Smooth muscle cell (in vitro differentiated cells): Measurements from ENCODE around the gene ARHGAP5. TPM values are rescaled to one million over a fixed set of nuclear protein-coding genes. Genes with fewer than 3 reads are reported as not detected.

Source experiments
- DNase-seq: peaks from one replicate; lab custom pipeline; 2025; ENCODE audit not compliant: unreplicated experiment; lab: John Stamatoyannopoulos, UW
- H2AFZ ChIP-seq: fragments of 200-600 bp; sonication (generic); 2 replicates; pipeline ENCODE4 v1.6.0; 2016; ENCODE audit warnings: antibody characterized with exemption, low read depth, mild to moderate bottlenecking
- H3F3A ChIP-seq: fragments of 200-600 bp; sonication (generic); 2 replicates; pipeline ENCODE4 v1.6.0; 2017; ENCODE audit warnings: antibody characterized with exemption, low read depth
- H3K27ac ChIP-seq: fragments of 200-600 bp; sonication (generic); 2 replicates; pipeline ENCODE4 v1.5.1; 2016; ENCODE audit warnings: low read depth, mild to moderate bottlenecking
- H3K27me3 ChIP-seq: fragments of 200-600 bp; sonication (generic); 2 replicates; pipeline ENCODE4 v1.6.1; 2016; ENCODE audit warnings: low read depth, mild to moderate bottlenecking
- H3K36me3 ChIP-seq: fragments of 200-600 bp; sonication (generic); 2 replicates; pipeline ENCODE4 v1.5.1; 2016; ENCODE audit warnings: low read depth
- H3K4me1 ChIP-seq: fragments of 200-600 bp; sonication (generic); 2 replicates; pipeline ENCODE4 v1.5.1; 2016; ENCODE audit warnings: low read depth
- H3K4me2 ChIP-seq: fragments of 200-600 bp; sonication (generic); 2 replicates; pipeline ENCODE4 v1.6.0; 2016; ENCODE audit warnings: mild to moderate bottlenecking
- H3K4me3 ChIP-seq: fragments of 200-600 bp; sonication (generic); 2 replicates; pipeline ENCODE4 v1.5.1; 2016; ENCODE audit warnings: mild to moderate bottlenecking
- H3K79me2 ChIP-seq: fragments of 200-600 bp; sonication (generic); 2 replicates; pipeline ENCODE4 v1.6.0; 2016; ENCODE audit warnings: low read depth, mild to moderate bottlenecking
- H3K9ac ChIP-seq: fragments of 200-600 bp; sonication (generic); 2 replicates; pipeline ENCODE4 v1.6.0; 2016; ENCODE audit warnings: low read depth
- H3K9me3 ChIP-seq: fragments of 200-600 bp; sonication (generic); replicated peaks from 2 replicates; pipeline ENCODE4 v1.5.1; 2016; ENCODE audit warnings: low read depth
- H4K20me1 ChIP-seq: fragments of 200-600 bp; sonication (generic); 2 replicates; pipeline ENCODE4 v1.6.0; 2016; ENCODE audit warnings: low read depth
- WGBS: methylation state at CpG from one replicate; pipeline ENCODE4 v1.1.7; 2016; ENCODE audit warnings: low lambda C conversion rate; 5-methylcytosine and 5-hydroxymethylcytosine counted together
- polyA plus RNA-seq: library from polyadenylated mRNA; unstranded; fragments of >200 nt; fragmentation: Nextera tagmentation; extraction: Ambion mirVana; gene quantifications from 2 replicates; pipeline ENCODE4 v1.2.1, GENCODE V29; 2016
- total RNA-seq: library from RNA; depleted of rRNA; stranded (reverse); fragments of >200 nt; gene quantifications from 2 replicates; pipeline ENCODE4 v1.2.3, GENCODE V29; 2014
- TF ChIP-seq, protein P1 (sequence below): fragments of 200-600 bp; sonication (generic); IDR thresholded peaks from 2 replicates; pipeline ENCODE4 v1.5.1; 2017; ENCODE audit warnings: borderline replicate concordance, mild to moderate bottlenecking, antibody characterized with exemption; ENCODE audit not compliant: insufficient read depth, poor library complexity, severe bottlenecking

Gene ARHGAP5
- total and polyA plus RNA-seq, 2 experiments from 2014 or later: 24.1 to 217 TPM

DNA sequence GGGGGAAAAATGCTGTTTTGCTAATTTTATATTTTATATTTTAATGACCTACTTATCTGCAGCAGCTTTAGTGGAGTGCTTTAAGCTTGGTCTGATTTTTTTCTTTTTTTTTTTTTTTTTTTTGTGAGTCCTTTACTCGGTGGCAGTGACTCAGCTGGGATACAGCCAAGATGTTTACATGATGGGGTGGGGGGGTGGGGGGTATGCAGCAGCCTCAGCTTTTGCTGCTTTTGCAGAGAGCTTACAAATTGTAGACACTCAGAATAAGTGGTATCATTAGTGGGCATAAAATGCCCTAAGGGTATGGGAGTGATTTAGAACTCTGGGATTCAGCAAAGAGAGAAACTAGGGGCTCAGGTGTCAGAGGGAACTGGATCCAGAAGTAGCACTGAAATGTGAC is 38.2 kb upstream of the ARHGAP5 start:
- Histone ChIP-seq H3K9ac (no peak overlapping the region), H3K27ac (no peak overlapping the region), H3K4me3 (no peak overlapping the region), H3K36me3 (no peaks in the 10 kb centered on the region), H3K4me1 (no peaks in the 10 kb centered on the region), H4K20me1 (no peaks in the 10 kb centered on the region), H3K27me3 (no peaks in the 10 kb centered on the region), H3F3A (no peaks in the 10 kb centered on the region), H3K9me3 (no peaks in the 10 kb centered on the region), H2AFZ (no peak overlapping the region), H3K79me2 (no peaks in the 10 kb centered on the region), H3K4me2 (peak overlapping the region; percentile 67)
- no peak for DNase-seq
- WGBS: 0% methylated on average over 1 of the region's 1 CpG
- TF ChIP-seq, protein P1, sequence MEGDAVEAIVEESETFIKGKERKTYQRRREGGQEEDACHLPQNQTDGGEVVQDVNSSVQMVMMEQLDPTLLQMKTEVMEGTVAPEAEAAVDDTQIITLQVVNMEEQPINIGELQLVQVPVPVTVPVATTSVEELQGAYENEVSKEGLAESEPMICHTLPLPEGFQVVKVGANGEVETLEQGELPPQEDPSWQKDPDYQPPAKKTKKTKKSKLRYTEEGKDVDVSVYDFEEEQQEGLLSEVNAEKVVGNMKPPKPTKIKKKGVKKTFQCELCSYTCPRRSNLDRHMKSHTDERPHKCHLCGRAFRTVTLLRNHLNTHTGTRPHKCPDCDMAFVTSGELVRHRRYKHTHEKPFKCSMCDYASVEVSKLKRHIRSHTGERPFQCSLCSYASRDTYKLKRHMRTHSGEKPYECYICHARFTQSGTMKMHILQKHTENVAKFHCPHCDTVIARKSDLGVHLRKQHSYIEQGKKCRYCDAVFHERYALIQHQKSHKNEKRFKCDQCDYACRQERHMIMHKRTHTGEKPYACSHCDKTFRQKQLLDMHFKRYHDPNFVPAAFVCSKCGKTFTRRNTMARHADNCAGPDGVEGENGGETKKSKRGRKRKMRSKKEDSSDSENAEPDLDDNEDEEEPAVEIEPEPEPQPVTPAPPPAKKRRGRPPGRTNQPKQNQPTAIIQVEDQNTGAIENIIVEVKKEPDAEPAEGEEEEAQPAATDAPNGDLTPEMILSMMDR: no peak

DNA sequence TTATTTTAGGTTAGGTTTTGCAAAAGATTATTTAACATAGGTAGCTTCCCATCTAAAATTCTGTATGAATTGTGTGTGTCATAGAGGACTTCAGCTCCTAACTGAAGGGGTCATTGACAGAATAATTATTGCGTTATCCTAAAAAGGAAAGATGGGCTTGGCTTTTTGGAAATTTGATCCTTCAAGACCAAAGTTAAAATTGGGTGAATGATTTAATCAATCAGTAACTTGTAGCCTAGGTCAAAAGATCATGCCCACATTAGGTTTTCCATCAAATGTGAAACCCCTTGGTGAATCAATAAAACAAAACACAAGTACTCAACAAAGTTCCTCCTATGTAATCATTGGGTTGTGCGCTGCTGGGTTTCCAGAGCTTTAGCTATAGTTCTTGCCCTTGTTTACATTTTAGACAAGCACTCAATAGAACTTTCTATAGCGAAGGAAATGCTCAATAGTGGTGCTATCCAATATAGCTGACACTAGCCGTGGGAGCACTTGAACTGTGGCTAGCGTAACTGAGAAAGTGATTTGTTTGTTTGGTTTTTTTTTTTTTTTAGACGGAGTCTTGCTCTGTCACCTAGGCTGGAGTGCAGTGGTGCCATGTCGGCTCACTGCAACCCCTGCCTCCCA is 37.6 kb upstream of the ARHGAP5 start:
- Histone ChIP-seq H4K20me1 (no peaks in the 10 kb centered on the region), H3F3A (no peaks in the 10 kb centered on the region), H3K4me1 (no peaks in the 10 kb centered on the region), H3K27me3 (no peaks in the 10 kb centered on the region), H3K9ac (no peak overlapping the region), H2AFZ (no peak overlapping the region), H3K79me2 (no peaks in the 10 kb centered on the region), H3K4me2 (no peak overlapping the region), H3K27ac (no peak overlapping the region), H3K36me3 (no peaks in the 10 kb centered on the region), H3K4me3 (no peak overlapping the region), H3K9me3 (no peaks in the 10 kb centered on the region)
- no peak for DNase-seq
- TF ChIP-seq, protein P1: no peak
- WGBS: 85% methylated on average over 7 of the region's 7 CpGs

DNA sequence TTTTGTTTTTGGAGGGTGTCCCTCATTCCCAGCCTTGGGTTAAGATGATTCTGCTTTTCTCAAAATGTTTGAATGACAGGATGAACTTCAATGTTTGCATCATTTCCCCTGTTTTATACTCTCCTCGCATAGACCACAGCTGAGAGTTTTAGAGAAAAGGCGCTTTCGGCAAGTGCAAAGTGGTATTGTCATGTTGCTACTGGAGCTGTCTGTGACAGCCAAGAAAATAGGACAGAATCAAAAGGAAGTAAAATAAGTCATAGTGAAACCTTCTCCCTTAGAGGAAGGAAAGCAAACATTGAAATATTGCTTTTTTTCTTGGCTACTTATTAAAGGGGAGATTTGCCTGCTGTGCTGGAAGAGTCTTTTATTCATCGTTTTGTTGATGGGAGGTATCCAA is 33.5 kb upstream of the ARHGAP5 start:
- no peaks in the 10 kb centered on the region for H3K27me3 ChIP-seq
- no peaks in the 10 kb centered on the region for H3F3A ChIP-seq
- H3K9me3 ChIP-seq: no peaks in the 10 kb centered on the region
- H4K20me1 ChIP-seq: no peaks in the 10 kb centered on the region
- no peaks in the 10 kb centered on the region for H3K36me3 ChIP-seq
- no peak overlapping the region for H3K4me3 ChIP-seq
- no peak overlapping the region for H3K9ac ChIP-seq
- H2AFZ ChIP-seq: no peak overlapping the region
- TF ChIP-seq, protein P1: no peak
- no peak overlapping the region for H3K4me2 ChIP-seq
- no peaks in the 10 kb centered on the region for H3K79me2 ChIP-seq
- no peaks in the 10 kb centered on the region for H3K4me1 ChIP-seq
- H3K27ac ChIP-seq: no peak overlapping the region
- DNase-seq: no peak
- 88% methylated on average over 4 of the region's 4 CpGs for WGBS

DNA sequence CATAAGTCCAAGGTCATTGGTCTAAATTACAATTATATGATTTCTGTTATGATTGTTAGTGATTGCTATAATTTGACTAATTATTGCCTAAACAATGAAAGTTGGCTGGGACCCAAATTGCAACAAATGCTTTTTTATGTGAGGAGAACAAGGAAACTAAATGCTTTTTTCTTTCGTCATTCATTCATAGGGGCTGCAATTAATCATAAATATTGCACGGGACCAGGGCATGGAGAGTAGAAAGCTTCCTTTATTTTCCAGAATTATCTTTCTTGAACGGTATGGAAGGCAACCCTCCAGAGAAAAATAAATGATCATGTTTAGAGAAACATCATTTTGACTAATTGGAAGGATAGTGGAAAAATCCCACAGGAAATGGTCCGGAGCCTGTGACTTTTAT is 32.6 kb upstream of the ARHGAP5 start:
- Histone ChIP-seq H4K20me1 (no peaks in the 10 kb centered on the region), H3K9me3 (no peaks in the 10 kb centered on the region), H3K36me3 (no peaks in the 10 kb centered on the region), H3K9ac (no peak overlapping the region), H3F3A (no peaks in the 10 kb centered on the region), H3K4me2 (no peak overlapping the region), H3K79me2 (no peaks in the 10 kb centered on the region), H3K27me3 (no peaks in the 10 kb centered on the region), H3K27ac (no peak overlapping the region), H3K4me3 (no peak overlapping the region), H2AFZ (no peak overlapping the region), H3K4me1 (no peaks in the 10 kb centered on the region)
- WGBS: 95% methylated on average over 4 of the region's 4 CpGs
- TF ChIP-seq, protein P1: no peak
- no peak for DNase-seq
